22Rv1 (cell line): ENCODE results near the gene ABCC8.

Source experiments
- CTCF ChIP-seq: fragments of 450-650 bp; IDR thresholded peaks from 2 replicates; pipeline ENCODE4 v1.5.1; 2017; ENCODE audit warnings: mild to moderate bottlenecking
- ZFX ChIP-seq: fragments of 450-650 bp; IDR thresholded peaks from 2 replicates; pipeline ENCODE4 v1.6.1; 2017; ENCODE audit warnings: antibody characterized with exemption, borderline replicate concordance

DNA sequence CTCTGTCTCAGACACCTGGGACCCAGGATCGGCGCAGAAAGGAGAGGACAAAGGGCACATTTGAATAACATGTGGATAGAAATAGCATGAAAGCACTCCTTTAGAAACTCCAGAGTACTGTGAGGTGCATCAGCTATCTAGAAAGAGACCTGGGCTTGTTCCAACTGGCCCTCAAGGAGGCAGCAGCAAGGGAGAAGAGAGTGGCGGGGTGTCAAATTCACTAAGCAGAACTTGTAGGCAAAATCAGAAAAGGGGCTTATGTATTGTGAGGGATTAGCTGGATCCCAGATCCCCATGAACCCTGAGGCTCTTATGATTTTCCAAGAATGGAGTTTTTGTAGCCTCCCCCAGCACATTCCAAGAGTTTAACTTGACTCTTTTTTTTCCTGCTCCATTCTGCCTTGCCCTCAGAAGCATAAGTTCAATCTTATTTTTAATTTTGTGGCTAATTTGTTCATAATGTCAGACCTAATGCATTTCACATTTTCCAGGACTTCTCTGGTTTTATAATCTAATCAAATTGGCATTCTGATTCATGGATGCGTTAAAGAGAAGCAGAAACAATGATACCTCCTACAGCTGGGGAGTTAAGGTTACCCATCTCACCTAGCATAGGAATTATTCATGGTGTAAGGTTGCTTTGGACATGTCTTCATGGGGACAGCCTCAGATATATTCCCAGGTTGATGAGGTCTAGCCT, 34.0 kb upstream of the ABCC8 start:
- TF ChIP-seq CTCF: no peak
- no peak for TF ChIP-seq ZFX
